Astrocyte (in vitro differentiated cells and primary cell): ENCODE measurements around the gene WNT8B. TPM values are rescaled to one million over a fixed set of nuclear protein-coding genes. Genes with fewer than 3 reads are reported as not detected.

Source experiments
- DNase-seq: peaks from one replicate; pipeline ENCODE4 v3.0.0-alpha.2; 2010; ENCODE audit warnings: low read depth
- FAIRE-seq: peaks from 2 replicates; lab custom pipeline; 2011; peaks lifted over from hg19 to GRCh38; lab: Jason Lieb, UNC
- H2AFZ ChIP-seq: 2 replicates; pipeline ENCODE4 v1.6.0; 2012; ENCODE audit warnings: low read depth, low read length, inconsistent platforms
- H3K27ac ChIP-seq: 2 replicates; pipeline ENCODE4 v1.5.1; 2011; ENCODE audit warnings: low read depth, low read length, inconsistent platforms
- H3K27me3 ChIP-seq: 2 replicates; pipeline ENCODE4 v1.6.0; 2011; ENCODE audit warnings: low read length, inconsistent platforms; ENCODE audit not compliant: insufficient read depth
- H3K36me3 ChIP-seq: 2 replicates; pipeline ENCODE4 v1.5.1; 2011; ENCODE audit warnings: low read length, inconsistent platforms; ENCODE audit not compliant: insufficient read depth
- H3K4me1 ChIP-seq: 2 replicates; pipeline ENCODE4 v1.5.1; 2011; ENCODE audit warnings: low read length, inconsistent platforms; ENCODE audit not compliant: insufficient read depth
- H3K4me2 ChIP-seq: 2 replicates; pipeline ENCODE4 v1.6.0; 2012; ENCODE audit warnings: low read length, inconsistent platforms
- H3K4me3 ChIP-seq: 2 replicates; pipeline ENCODE4 v1.5.1; 2011; ENCODE audit warnings: low read depth, mild to moderate bottlenecking, low read length, inconsistent platforms; ENCODE audit not compliant: insufficient read depth
- H3K79me2 ChIP-seq: 2 replicates; pipeline ENCODE4 v1.6.0; 2012; ENCODE audit warnings: mild to moderate bottlenecking, low read length, inconsistent platforms; ENCODE audit not compliant: insufficient read depth
- H3K9ac ChIP-seq: 2 replicates; pipeline ENCODE4 v1.6.0; 2012; ENCODE audit warnings: mild to moderate bottlenecking, low read length, inconsistent platforms
- H3K9me3 ChIP-seq: 2 replicates; pipeline ENCODE4 v1.5.1; 2012; ENCODE audit warnings: low read depth, mild to moderate bottlenecking, low read length, inconsistent platforms; ENCODE audit not compliant: insufficient read depth
- H4K20me1 ChIP-seq: 2 replicates; pipeline ENCODE4 v1.6.0; 2012; ENCODE audit warnings: low read length, inconsistent platforms; ENCODE audit not compliant: insufficient read depth
- H3K27ac Mint-ChIP-seq: one replicate; pipeline ENCODE4 v1.8.0; 2021; ENCODE audit warnings: mild to moderate bottlenecking, mixed read lengths; ENCODE audit not compliant: unreplicated experiment
- H3K27me3 Mint-ChIP-seq: one replicate; pipeline ENCODE4 v1.8.0; 2021; ENCODE audit warnings: low read depth, mixed read lengths; ENCODE audit not compliant: unreplicated experiment
- H3K36me3 Mint-ChIP-seq: one replicate; pipeline ENCODE4 v1.8.0; 2021; ENCODE audit warnings: low read depth, mixed read lengths; ENCODE audit not compliant: unreplicated experiment
- H3K4me1 Mint-ChIP-seq: one replicate; pipeline ENCODE4 v1.8.0; 2021; ENCODE audit warnings: low read depth, mixed read lengths; ENCODE audit not compliant: unreplicated experiment
- H3K4me3 Mint-ChIP-seq: one replicate; pipeline ENCODE4 v1.8.0; 2021; ENCODE audit warnings: mild to moderate bottlenecking, moderate library complexity, mixed read lengths; ENCODE audit not compliant: unreplicated experiment
- H3K9me3 Mint-ChIP-seq: one replicate; pipeline ENCODE4 v1.8.0; 2021; ENCODE audit warnings: mild to moderate bottlenecking, mixed read lengths; ENCODE audit not compliant: unreplicated experiment
- CTCF ChIP-seq: IDR thresholded peaks from 2 replicates; pipeline ENCODE4 v1.5.1; 2011; ENCODE audit warnings: low read depth, mild to moderate bottlenecking, inconsistent platforms, low read length, moderate library complexity; ENCODE audit not compliant: insufficient read depth
- EZH2 ChIP-seq: IDR thresholded peaks from 2 replicates; pipeline ENCODE4 v1.6.1; 2012; ENCODE audit warnings: mild to moderate bottlenecking, low read length, inconsistent platforms; ENCODE audit not compliant: insufficient read depth
- total RNA-seq: library from RNA; stranded (reverse); gene quantifications from 2 replicates; pipeline ENCODE4 v1.2.1, GENCODE V29; 2021

The WNT8B gene
- total RNA-seq, 1 donor from 2014 or later, result not detected

GRCh38 chr10:100490531-100490930 is 27.7 kb downstream of the WNT8B start:
- Histone ChIP-seq H3K9me3 (no peaks in the 10 kb centered on the region), H2AFZ (no peak overlapping the region), H4K20me1 (no peaks in the 10 kb centered on the region), H3K27me3 (peaks cover 2% of the 10 kb centered on the region), H3K27ac (no peak overlapping the region), H3K9ac (no peak overlapping the region), H3K4me2 (no peak overlapping the region), H3K79me2 (no peaks in the 10 kb centered on the region), H3K4me1 (no peaks in the 10 kb centered on the region), H3K4me3 (no peak overlapping the region), H3K36me3 (no peaks in the 10 kb centered on the region)
- peaks cover 2% of the 10 kb centered on the region for H3K9me3 Mint-ChIP-seq
- peaks cover 22% of the 10 kb centered on the region for H3K36me3 Mint-ChIP-seq
- DNase-seq (no peak), FAIRE-seq (no peak)
- H3K27me3 Mint-ChIP-seq, result peaks cover 42% of the 10 kb centered on the region
- no peak overlapping the region for H3K27ac Mint-ChIP-seq
- no peak overlapping the region for H3K4me3 Mint-ChIP-seq
- TF ChIP-seq CTCF (no peak), EZH2 (no peak)
- peaks cover 5% of the 10 kb centered on the region for H3K4me1 Mint-ChIP-seq

GRCh38 chr10:100496567-100496966 is 33.8 kb downstream of the WNT8B start:
- peaks cover 22% of the 10 kb centered on the region for H3K27me3 Mint-ChIP-seq

More at GRCh38 chr10:100496567-100496966, 33.8 kb downstream of the WNT8B start:
- Mint-ChIP-seq H3K27ac (no peak overlapping the region), H3K4me1 (peaks cover 2% of the 10 kb centered on the region), H3K9me3 (no peaks in the 10 kb centered on the region), H3K36me3 (peaks cover 24% of the 10 kb centered on the region), H3K4me3 (no peak overlapping the region)
- no peaks in the 10 kb centered on the region for H3K36me3 ChIP-seq
- H3K4me2 ChIP-seq, result no peak overlapping the region
- DNase-seq (no peak), FAIRE-seq (no peak)
- no peak overlapping the region for H3K27ac ChIP-seq
- no peak overlapping the region for H3K9ac ChIP-seq
- no peaks in the 10 kb centered on the region for H3K4me1 ChIP-seq
- H3K27me3 ChIP-seq, result no peaks in the 10 kb centered on the region
- no peak overlapping the region for H2AFZ ChIP-seq
- no peaks in the 10 kb centered on the region for H3K9me3 ChIP-seq
- no peak overlapping the region for H3K4me3 ChIP-seq
- no peaks in the 10 kb centered on the region for H4K20me1 ChIP-seq
- TF ChIP-seq CTCF, result no peak
- no peak for TF ChIP-seq EZH2
- no peaks in the 10 kb centered on the region for H3K79me2 ChIP-seq
